Measurements from ENCODE around the gene BRIP1. TPM values are rescaled to one million over a fixed set of nuclear protein-coding genes. Genes with fewer than 3 reads are reported as not detected.

BRIP1 gene
- total and polyA plus RNA-seq, 2 experiments from 2014 or later: 8.0 to 23.1 TPM

DNA sequence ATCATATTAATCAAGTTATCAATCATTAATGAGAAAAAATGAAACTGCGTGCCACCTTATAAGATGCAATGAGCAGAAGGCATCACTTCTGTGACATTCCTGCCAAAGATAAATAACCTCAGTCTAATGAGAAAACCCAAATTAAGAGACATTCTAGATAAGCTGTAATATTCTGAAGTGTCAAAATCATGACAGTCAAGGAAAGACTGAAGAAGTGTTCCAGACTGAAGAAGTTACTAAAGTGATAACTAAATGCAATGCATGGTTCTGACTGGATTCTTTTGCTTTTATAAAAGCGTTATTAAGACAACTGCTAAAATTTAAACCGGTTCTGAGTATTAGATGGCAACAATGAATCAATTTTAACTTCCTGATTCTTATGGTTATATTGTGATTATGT is 30.9 kb downstream of the BRIP1 start (continued):
- TF ChIP-seq, protein P1, sequence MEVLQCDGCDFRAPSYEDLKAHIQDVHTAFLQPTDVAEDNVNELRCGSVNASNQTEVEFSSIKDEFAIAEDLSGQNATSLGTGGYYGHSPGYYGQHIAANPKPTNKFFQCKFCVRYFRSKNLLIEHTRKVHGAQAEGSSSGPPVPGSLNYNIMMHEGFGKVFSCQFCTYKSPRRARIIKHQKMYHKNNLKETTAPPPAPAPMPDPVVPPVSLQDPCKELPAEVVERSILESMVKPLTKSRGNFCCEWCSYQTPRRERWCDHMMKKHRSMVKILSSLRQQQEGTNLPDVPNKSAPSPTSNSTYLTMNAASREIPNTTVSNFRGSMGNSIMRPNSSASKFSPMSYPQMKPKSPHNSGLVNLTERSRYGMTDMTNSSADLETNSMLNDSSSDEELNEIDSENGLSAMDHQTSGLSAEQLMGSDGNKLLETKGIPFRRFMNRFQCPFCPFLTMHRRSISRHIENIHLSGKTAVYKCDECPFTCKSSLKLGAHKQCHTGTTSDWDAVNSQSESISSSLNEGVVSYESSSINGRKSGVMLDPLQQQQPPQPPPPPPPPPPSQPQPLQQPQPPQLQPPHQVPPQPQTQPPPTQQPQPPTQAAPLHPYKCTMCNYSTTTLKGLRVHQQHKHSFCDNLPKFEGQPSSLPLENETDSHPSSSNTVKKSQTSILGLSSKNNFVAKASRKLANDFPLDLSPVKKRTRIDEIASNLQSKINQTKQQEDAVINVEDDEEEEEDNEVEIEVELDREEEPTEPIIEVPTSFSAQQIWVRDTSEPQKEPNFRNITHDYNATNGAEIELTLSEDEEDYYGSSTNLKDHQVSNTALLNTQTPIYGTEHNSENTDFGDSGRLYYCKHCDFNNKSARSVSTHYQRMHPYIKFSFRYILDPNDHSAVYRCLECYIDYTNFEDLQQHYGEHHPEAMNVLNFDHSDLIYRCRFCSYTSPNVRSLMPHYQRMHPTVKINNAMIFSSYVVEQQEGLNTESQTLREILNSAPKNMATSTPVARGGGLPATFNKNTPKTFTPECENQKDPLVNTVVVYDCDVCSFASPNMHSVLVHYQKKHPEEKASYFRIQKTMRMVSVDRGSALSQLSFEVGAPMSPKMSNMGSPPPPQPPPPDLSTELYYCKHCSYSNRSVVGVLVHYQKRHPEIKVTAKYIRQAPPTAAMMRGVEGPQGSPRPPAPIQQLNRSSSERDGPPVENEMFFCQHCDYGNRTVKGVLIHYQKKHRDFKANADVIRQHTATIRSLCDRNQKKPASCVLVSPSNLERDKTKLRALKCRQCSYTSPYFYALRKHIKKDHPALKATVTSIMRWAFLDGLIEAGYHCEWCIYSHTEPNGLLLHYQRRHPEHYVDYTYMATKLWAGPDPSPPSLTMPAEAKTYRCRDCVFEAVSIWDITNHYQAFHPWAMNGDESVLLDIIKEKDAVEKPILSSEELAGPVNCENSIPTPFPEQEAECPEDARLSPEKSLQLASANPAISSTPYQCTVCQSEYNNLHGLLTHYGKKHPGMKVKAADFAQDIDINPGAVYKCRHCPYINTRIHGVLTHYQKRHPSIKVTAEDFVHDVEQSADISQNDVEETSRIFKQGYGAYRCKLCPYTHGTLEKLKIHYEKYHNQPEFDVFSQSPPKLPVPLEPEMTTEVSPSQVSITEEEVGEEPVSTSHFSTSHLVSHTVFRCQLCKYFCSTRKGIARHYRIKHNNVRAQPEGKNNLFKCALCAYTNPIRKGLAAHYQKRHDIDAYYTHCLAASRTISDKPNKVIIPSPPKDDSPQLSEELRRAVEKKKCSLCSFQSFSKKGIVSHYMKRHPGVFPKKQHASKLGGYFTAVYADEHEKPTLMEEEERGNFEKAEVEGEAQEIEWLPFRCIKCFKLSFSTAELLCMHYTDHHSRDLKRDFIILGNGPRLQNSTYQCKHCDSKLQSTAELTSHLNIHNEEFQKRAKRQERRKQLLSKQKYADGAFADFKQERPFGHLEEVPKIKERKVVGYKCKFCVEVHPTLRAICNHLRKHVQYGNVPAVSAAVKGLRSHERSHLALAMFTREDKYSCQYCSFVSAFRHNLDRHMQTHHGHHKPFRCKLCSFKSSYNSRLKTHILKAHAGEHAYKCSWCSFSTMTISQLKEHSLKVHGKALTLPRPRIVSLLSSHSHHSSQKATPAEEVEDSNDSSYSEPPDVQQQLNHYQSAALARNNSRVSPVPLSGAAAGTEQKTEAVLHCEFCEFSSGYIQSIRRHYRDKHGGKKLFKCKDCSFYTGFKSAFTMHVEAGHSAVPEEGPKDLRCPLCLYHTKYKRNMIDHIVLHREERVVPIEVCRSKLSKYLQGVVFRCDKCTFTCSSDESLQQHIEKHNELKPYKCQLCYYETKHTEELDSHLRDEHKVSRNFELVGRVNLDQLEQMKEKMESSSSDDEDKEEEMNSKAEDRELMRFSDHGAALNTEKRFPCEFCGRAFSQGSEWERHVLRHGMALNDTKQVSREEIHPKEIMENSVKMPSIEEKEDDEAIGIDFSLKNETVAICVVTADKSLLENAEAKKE (CRISPR knock-in tag; IDR thresholded peaks at IDR 0.05): no peak
- TF ChIP-seq, protein P2, sequence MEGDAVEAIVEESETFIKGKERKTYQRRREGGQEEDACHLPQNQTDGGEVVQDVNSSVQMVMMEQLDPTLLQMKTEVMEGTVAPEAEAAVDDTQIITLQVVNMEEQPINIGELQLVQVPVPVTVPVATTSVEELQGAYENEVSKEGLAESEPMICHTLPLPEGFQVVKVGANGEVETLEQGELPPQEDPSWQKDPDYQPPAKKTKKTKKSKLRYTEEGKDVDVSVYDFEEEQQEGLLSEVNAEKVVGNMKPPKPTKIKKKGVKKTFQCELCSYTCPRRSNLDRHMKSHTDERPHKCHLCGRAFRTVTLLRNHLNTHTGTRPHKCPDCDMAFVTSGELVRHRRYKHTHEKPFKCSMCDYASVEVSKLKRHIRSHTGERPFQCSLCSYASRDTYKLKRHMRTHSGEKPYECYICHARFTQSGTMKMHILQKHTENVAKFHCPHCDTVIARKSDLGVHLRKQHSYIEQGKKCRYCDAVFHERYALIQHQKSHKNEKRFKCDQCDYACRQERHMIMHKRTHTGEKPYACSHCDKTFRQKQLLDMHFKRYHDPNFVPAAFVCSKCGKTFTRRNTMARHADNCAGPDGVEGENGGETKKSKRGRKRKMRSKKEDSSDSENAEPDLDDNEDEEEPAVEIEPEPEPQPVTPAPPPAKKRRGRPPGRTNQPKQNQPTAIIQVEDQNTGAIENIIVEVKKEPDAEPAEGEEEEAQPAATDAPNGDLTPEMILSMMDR (conservative IDR thresholded peaks at IDR 0.05; ENCODE audit: low read depth in 2 of 2): no peak
- TF ChIP-seq, protein P3, sequence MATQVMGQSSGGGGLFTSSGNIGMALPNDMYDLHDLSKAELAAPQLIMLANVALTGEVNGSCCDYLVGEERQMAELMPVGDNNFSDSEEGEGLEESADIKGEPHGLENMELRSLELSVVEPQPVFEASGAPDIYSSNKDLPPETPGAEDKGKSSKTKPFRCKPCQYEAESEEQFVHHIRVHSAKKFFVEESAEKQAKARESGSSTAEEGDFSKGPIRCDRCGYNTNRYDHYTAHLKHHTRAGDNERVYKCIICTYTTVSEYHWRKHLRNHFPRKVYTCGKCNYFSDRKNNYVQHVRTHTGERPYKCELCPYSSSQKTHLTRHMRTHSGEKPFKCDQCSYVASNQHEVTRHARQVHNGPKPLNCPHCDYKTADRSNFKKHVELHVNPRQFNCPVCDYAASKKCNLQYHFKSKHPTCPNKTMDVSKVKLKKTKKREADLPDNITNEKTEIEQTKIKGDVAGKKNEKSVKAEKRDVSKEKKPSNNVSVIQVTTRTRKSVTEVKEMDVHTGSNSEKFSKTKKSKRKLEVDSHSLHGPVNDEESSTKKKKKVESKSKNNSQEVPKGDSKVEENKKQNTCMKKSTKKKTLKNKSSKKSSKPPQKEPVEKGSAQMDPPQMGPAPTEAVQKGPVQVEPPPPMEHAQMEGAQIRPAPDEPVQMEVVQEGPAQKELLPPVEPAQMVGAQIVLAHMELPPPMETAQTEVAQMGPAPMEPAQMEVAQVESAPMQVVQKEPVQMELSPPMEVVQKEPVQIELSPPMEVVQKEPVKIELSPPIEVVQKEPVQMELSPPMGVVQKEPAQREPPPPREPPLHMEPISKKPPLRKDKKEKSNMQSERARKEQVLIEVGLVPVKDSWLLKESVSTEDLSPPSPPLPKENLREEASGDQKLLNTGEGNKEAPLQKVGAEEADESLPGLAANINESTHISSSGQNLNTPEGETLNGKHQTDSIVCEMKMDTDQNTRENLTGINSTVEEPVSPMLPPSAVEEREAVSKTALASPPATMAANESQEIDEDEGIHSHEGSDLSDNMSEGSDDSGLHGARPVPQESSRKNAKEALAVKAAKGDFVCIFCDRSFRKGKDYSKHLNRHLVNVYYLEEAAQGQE (IDR thresholded peaks at IDR 0.05; ENCODE audit: unreplicated experiment): no peak
- TF ChIP-seq CREB1 (CRISPR knock-in tag; IDR thresholded peaks at IDR 0.05; ENCODE audit: low read depth) (no peak), NANOG (IDR thresholded peaks at IDR 0.05; ENCODE audit: borderline replicate concordance) (no peak)

Measured in GM23338 (cell line).